IPS-18c (cell line): ENCODE results near the gene HDAC1.
"Not testable (repeated sequence)": the region's sequence is repeated elsewhere in the genome, so short reads cannot be mapped to it uniquely, and the experiment has no call there.

Experiments
- H3K4me3 ChIP-seq: 2 replicates; pipeline ENCODE4 v1.7.0; 2013; ENCODE audit warnings: low read depth, mild to moderate bottlenecking, low read length, moderate library complexity; ENCODE audit not compliant: insufficient read depth
- H3K9me3 ChIP-seq: one replicate; pipeline ENCODE4 v1.6.1; 2013; ENCODE audit warnings: mild to moderate bottlenecking, low read length, moderate library complexity; ENCODE audit not compliant: control insufficient read depth, insufficient read depth

Gene HDAC1

DNA sequence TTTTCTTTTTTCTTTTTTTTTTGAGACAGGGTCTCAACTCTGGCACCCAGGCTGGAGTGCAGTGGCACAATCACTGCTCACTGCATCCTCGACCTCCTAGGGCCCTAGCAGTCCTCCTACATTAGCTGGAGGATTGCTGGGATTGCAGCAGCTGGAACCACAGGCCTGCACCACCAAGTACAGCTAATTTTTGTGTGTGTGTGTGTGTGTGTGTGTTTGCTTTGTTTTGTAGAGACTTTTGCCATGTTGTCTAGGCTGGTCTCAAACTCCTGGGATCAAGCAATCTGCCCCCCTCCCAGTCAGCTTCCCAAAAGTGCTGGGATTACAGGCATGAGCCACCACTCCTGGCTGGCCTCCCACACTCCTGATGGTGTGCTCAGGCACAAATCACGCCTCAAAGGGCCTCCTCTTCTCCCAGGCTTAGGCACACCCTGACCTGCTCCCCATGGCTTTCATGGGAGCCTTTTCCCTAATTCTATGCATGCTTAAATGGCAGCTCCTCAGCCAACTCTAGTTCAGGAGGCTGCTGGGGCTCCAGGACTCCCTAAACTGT is 61.0 kb downstream of the HDAC1 start:
- H3K4me3 ChIP-seq = no peak overlapping the region

DNA sequence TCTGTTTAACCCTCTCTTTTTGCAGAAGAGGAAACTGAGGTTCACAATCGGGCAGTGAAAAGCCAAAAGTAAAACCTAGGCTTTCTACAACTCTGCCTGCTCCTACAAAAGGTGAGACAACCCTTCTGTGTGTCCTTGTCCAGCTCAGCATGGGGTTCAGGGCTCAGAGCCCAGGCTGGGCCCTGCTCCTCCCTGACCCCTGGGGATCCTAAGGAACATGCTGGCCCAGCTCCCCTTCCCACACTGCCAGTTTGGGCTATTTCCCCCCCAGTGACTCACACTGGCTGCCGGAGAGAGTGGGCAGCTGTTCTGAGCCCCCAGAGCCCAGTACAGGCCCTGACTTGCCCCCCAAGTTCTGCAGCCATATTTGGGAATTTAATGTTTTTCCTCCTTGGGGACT is 61.5 kb downstream of the HDAC1 start:
- H3K4me3 ChIP-seq = no peak overlapping the region
- peaks cover 7% of the 10 kb centered on the region for H3K9me3 ChIP-seq

More for the DNA sequence above, 61.0 kb downstream of the HDAC1 start:
- H3K9me3 ChIP-seq = peaks cover 7% of the 10 kb centered on the region

DNA sequence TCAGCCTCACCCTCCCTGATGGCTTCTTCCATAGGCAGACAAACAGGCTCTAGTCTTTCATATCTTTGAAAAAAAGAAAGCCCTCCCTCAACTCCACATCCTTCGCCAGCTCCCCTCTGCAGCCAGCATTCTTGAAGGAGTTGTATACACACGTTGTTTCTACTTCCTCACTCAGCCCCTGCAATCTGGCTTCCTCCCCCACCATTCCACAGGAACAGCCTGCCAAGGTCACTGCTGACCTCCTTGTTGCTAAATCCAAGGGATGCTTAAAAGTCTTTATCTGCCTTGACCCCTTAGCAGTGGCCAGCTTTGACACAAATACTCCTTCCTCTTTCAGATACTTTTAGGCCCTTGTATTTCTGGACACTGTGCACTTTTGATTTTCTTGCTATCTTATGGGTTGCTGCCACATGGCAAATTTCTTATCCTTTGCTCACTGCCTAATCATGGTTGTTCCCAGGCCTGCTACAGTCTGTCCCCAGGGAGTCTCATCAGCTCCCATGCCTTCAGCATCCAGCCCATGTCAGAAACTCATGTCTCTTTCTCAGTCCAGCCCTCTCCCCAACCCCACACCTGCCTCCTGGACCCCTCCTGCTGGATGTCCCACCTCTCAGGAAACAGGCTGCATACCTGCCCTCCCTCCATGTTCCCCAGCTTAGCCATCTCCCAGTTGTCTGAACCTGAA is 62.1 kb downstream of the HDAC1 start:
- peaks cover 7% of the 10 kb centered on the region for H3K9me3 ChIP-seq
- no peak overlapping the region; the same call in 1 of the 2 replicates for H3K4me3 ChIP-seq

DNA sequence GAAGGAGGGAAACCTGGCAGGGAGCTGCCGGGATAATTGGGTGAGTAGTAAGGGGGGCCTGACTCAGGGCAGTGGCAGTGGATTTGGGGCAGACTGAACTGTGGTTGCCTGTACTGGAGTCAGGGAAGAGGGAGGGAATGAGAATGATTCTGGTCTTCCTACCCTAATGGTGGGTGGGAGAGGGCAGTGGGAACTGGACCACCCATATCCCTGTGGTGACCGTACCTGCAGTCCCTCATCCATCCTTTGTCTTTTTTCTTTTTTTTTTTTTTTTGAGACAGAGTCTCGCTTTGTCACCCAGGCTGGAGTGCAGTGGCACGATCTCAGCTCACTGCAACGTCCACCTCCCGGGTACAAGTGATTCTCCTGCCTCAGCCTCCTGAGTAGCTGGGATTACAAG is 63.9 kb downstream of the HDAC1 start:
- H3K9me3 ChIP-seq, H3K4me3 ChIP-seq: not testable (repeated sequence)

DNA sequence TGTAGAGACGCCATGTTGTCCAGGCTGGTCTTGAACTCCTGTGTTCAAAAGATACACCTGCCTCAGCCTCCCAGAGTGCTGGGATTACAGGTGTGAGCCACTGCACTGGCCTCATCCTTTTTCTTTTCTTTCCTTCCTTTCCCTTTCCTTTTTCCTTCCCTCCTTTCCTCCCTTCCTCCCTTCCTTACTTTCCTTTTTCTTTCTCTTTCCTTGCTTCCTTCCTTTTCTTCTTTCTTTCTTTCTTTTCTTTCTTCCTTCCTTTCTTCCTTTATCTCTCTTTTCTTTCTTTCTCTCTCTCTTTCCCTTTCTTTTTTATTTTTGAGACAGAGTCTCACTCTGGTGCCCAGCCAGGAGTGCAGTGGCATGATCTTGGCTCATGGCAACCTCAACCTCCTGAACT is 64.6 kb downstream of the HDAC1 start:
- Histone ChIP-seq H3K4me3 (no peak overlapping the region), H3K9me3 (no peaks in the 10 kb centered on the region)

DNA sequence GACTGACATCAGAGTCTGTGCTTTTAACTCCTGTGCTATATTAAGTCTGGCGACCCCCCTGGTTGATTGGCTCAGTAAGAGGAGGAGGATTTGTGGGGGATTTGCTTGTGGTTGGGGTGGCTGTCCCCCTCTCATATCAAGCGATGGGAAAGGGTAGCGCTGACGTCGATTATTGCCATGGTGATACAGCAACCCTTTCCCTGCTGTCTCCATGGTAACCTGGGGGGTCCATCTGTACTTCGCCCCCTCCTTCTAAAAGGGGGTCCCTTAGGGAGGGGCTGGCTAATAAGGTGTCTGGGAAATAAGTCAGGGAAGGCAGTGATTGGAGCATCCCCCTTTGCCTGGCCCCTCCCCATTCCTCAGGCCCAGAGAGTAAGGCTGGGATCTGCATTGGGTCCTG is 65.7 kb downstream of the HDAC1 start:
- Histone ChIP-seq H3K9me3 (no peaks in the 10 kb centered on the region), H3K4me3 (no peak overlapping the region)

DNA sequence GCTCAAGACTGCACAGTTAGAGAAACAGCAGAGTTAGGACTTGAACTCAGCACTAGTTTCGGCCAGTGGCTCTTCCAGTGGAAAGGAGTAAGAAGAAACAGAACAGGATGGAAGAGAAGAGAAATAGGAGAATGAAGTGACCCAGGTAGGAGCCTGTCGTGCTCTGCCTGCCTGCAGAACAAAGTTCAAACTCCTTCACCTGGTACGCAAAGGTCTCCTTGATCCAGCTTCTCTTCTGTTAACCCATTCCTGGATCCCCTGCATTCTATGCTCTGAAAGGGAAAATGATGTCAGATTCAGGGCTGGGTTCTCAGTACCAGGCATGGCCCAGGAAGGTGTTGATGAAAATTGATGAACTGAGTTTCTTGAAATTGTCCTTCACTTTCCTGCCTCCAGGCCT is 66.6 kb downstream of the HDAC1 start:
- H3K9me3 ChIP-seq = no peaks in the 10 kb centered on the region
- H3K4me3 ChIP-seq = no peak overlapping the region

DNA sequence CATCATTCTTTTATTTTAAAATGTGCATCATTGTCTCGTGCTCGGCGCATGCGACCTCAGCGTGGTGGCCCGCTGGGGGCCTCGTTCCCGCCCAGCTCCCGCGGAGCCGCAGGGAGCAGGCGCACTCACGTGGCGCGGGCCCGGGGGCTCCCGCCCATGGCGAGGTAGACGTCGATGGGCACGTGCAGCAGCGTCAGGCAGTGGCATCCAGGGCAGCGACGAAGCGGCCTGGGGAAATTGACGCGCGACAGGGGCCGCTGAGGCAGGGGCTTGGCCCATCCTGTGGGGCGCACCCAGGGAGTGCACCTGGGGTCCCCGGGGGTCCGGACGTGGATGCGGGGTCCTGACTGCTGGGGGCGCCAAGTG is 69.4 kb downstream of the HDAC1 start:
- Histone ChIP-seq H3K4me3 (no peak overlapping the region), H3K9me3 (no peaks in the 10 kb centered on the region)

DNA sequence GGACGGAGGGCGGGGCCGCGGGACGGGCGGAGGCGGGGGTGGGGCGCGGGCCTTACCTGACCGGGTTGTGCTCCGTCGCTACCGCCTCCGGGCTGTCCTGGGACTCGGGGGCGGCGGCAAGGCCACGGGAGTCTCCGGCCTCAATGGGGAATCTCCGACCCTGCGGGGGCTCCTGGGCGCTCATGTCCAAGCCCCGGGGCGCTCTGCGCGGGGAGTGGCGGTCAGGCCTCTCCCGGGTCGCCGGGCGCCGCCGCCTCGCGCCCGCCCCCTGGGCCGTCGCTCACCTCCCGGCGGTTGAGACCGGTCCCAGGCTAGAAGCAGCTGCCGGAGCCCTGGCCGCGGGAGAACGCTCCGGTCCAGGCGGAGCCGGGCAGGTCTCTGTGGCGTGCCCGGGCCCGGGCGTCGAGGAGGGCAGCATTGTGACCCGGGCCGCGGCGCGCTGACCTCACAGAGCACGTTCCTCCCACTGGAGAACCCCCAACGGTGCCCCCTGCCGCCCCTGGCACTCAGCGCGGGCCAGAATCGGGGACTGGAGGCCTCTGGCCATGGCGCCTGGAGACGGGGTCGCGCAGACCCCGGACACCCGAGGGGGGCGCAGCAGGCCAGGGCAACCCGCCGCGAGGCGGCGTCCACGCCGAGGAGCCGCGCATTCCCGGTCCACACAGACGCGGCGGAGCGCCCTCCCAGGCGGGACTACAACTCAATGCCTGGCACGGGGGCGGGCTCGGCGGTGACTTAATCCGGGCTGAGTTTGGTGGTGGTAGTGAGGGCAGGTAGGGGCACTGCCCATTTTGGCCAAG is 70.0 kb downstream of the HDAC1 start:
- Histone ChIP-seq H3K9me3 (no peaks in the 10 kb centered on the region), H3K4me3 (peak overlapping the region; percentile 52)

DNA sequence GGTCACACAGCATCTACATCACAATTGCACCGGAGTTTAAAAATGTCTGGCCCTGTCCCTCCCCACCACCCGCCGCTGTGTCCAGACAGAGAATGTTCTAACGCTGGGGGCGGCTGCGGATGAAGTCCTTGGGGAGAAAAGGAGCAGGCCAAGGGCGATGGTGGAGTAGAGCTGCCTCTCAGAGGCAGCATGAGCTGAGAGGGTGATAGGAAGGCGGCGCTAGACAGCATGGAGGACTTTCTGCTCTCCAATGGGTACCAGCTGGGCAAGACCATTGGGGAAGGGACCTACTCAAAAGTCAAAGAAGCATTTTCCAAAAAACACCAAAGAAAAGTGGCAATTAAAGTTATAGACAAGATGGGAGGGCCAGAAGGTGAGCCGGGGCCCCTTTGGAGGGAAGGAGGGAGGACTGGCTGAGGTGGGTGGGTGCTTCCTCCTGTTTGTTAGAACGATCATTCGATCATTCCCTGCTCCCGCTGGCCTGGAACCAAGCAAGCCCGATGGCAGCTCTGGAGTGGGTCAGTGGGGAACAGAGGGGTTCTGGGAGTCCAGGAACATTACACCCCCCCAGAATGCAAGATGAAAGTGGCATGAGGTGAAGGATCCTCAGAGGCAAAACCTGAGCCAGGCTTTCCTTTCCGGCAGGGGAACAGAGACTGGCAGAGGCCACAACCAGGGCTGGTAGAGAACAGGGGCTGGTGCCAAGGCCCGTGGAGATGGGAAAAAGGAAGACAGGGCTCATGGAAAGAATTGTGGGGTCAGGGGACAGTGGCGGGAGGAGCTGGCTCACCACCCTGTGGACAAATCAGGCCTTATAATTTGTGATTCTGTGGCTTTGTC is 70.8 kb downstream of the HDAC1 start, which contains the start of the genes FAM229A and TSSK3:
FAM229A (minus strand) TSS at position 12 of the 840 bp plus-strand sequence. CDS start 394 bp downstream, outside the sequence.
TSSK3 (plus strand) TSS at position 66 of the 840 bp plus-strand sequence; CDS start at position 229, 163 bp downstream.
- Histone ChIP-seq H3K9me3 (no peaks in the 10 kb centered on the region), H3K4me3 (peak within 1 kb of the TSS; percentile 52)

DNA sequence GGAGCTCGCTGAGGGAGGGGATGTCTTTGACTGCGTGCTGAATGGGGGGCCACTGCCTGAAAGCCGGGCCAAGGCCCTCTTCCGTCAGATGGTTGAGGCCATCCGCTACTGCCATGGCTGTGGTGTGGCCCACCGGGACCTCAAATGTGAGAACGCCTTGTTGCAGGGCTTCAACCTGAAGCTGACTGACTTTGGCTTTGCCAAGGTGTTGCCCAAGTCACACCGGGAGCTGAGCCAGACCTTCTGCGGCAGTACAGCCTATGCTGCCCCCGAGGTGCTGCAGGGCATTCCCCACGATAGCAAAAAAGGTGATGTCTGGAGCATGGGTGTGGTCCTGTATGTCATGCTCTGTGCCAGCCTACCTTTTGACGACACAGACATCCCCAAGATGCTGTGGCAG is 71.8 kb downstream of the HDAC1 start:
- no peak overlapping the region for H3K4me3 ChIP-seq
- H3K9me3 ChIP-seq = no peaks in the 10 kb centered on the region

DNA sequence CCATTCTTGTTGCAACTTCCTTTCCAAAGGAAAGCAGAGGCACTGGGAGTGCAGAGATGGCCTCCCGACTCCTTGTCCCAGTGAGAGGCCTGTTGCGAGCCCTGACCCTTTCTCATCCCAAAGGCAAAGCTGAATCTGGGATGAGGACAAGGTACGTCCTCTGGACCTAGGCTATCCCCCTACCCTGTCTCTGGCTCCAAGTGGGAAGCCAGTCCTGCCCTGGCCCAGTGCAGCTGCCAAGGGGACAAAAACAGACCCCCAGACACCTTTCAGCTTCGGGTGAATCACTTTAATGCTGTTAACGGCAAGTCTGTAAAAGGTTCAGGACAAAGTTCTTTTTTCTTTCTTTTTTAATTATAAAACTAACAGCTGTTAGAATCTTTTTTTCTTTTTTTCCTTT is 73.0 kb downstream of the HDAC1 start:
- Histone ChIP-seq H3K9me3 (no peaks in the 10 kb centered on the region), H3K4me3 (no peak overlapping the region)

DNA sequence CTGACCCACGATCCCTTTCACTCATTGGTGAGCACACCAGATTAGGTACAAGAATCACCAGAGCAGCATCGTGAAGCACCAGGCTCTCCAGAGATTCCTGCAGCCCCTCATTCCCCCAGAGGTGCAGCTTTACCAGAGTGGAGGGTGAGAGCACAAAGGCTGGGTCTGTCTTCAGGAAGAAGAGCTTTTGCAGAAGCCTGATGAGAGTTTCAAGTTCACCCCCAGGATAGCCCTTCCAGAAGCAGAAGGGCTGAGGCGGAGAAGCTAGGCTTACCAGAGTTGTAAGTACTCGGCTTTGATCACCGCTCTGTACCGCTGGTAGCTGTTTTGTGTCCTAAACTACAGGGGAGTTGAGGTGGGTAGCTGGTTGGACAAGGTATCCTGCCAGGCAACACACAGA is 73.6 kb downstream of the HDAC1 start:
- H3K4me3 ChIP-seq = no peak overlapping the region
- no peaks in the 10 kb centered on the region for H3K9me3 ChIP-seq

DNA sequence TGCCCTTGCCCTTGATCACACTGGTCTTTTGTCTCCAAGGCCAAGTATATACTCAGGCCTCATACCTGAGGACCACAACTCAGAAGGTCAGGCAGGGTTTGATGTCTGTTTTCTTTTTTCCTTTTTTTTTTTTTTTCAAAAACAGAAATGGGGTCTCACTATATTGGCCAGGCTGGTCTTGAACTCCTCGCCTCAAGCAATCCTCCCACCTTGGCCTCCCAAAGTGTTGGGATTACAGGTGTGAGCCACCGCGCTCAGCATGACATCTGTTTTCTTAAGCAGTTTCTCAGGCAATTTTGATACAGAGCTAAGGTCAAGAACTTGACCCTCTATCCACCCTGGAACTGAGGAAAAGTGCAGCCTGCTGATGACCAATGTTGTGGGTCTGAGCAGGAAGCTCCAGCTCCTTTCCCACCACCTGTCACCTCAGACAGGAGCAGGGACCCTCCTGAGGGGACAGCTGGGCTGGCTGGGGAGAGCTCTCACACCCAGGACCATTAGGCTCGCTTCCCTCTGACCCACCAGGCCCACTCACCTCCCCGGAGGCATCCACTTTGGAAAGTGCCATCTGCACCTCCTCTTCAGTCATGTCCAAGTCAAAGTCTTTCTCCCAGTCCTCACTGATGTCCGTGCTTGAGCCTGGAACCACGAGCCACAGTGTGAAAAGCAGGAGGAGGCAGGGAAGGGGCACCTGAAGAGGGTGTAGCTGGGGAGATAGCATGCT is 76.2 kb downstream of the HDAC1 start:
- H3K9me3 ChIP-seq = no peaks in the 10 kb centered on the region
- no peak overlapping the region for H3K4me3 ChIP-seq

DNA sequence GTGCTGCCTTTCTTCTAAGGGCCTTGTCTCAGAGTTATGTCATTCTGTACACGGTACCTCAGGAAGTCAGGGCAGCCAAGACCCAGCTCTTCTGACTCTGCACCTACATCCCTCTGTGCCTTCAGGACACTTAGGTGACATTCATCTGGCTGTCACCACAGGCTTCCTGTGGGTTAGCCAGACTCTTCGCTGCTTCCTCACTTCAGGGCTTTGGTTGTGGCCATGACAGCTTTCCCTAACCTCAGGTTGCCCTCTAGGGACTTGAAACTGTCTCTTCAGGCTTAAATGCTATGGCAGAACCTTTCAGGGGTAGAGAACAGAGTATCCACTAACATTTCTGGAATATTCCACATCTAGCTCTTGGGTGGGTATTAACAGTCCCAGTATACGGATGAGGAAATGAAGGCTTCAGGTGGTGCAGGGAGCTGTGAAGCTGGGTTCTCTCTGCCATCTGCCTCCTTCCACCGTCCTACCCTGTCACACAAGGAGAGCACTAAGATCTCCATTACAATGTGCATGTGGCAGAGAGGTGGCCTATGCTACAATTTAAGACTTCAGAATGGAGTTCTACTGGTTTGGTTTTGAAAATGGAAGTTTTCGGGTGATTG is 80.4 kb downstream of the HDAC1 start:
- Histone ChIP-seq H3K4me3 (no peak overlapping the region), H3K9me3 (no peaks in the 10 kb centered on the region)

DNA sequence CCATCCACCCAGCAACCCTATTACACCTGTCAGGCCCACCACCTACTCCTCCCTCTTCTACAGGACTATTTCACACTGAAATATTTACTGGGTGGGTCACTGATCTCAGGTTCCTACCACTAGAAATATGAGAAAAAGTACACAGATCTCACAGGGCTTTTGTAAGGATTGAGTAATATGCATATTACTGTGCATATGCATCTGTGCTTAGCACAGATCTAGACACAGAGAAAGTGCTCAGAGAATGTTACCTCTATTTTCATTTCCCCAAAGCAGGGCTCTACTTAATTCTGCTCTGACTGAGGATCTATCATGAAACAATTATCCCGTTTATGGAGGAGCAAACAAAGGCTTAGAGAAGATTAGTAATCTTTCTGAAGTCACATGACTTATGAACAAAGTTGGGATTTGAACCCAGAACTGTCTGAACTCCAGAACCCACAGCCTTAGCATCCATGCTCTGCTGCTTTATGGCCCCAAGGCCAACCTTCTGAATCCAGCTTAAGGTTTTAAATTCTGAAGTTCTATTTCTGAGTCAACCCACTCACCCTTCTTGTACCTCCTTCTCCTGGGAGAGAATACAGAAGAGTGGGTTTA is 82.2 kb downstream of the HDAC1 start:
- Histone ChIP-seq H3K4me3 (no peak overlapping the region), H3K9me3 (no peaks in the 10 kb centered on the region)
